GM12874 (cell line): ENCODE measurements around the gene ADGRA1.

Experiments used
- TF ChIP-seq, protein P1 (sequence below): IDR thresholded peaks from 2 replicates; pipeline ENCODE4 v1.5.1; 2011; ENCODE audit warnings: low read depth, mild to moderate bottlenecking, control low read depth, low read length, moderate library complexity; ENCODE audit not compliant: insufficient read depth

The ADGRA1 gene

GRCh38 chr10:133143200-133143533 lies 55.4 kb downstream of the ADGRA1 start:
- TF ChIP-seq, protein P1, sequence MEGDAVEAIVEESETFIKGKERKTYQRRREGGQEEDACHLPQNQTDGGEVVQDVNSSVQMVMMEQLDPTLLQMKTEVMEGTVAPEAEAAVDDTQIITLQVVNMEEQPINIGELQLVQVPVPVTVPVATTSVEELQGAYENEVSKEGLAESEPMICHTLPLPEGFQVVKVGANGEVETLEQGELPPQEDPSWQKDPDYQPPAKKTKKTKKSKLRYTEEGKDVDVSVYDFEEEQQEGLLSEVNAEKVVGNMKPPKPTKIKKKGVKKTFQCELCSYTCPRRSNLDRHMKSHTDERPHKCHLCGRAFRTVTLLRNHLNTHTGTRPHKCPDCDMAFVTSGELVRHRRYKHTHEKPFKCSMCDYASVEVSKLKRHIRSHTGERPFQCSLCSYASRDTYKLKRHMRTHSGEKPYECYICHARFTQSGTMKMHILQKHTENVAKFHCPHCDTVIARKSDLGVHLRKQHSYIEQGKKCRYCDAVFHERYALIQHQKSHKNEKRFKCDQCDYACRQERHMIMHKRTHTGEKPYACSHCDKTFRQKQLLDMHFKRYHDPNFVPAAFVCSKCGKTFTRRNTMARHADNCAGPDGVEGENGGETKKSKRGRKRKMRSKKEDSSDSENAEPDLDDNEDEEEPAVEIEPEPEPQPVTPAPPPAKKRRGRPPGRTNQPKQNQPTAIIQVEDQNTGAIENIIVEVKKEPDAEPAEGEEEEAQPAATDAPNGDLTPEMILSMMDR = no peak

- TF ChIP-seq, protein P1 = no peak
Observed at GRCh38 chr10:133143546-133143945, 55.8 kb downstream of the ADGRA1 start.

DNA sequence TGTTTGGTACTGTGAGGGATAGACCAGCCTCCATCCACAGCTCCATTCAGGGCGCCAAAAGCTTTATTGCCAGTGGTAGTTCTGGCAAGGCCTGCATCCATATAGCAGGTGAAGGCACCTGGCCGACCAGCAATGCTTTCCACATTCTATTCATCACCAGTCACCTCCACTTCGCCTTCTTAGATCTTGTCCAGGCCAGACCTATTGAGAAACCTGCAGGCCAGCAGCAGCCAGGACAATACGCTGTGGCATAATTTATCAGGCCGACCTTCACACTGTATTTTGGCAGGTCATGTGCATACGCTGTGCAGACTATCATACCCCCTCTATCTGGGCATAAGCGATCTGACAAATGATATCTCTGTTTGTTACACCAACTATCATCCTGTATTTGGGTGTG lies 57.0 kb downstream of the ADGRA1 start:
- TF ChIP-seq, protein P1 = no peak

DNA sequence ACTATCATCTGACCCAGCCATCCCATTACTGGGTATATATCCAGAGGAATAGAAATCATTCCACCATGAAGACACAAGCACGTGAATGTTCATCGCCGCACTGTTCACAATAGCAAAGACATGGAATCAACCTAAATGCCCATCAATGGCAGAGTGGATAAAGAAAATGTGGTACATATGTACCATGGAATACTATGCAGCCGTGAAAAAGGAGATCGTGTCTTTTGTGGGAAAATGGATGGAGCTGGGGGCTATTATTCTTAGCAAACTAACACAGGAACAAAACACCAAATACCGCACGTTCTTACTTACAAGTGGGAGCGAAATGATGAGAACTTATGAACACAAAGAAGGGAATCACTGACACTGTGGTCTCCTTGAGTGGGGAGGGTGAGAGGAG lies 62.5 kb downstream of the ADGRA1 start:
- TF ChIP-seq, protein P1 = no peak

GRCh38 chr10:133150656-133151055 lies 62.9 kb downstream of the ADGRA1 start:
- TF ChIP-seq, protein P1 = no peak

GRCh38 chr10:133151543-133151972 lies 63.8 kb downstream of the ADGRA1 start:
- TF ChIP-seq, protein P1 = no peak

GRCh38 chr10:133154411-133154810 lies 66.7 kb downstream of the ADGRA1 start:
- TF ChIP-seq, protein P1 = no peak

DNA sequence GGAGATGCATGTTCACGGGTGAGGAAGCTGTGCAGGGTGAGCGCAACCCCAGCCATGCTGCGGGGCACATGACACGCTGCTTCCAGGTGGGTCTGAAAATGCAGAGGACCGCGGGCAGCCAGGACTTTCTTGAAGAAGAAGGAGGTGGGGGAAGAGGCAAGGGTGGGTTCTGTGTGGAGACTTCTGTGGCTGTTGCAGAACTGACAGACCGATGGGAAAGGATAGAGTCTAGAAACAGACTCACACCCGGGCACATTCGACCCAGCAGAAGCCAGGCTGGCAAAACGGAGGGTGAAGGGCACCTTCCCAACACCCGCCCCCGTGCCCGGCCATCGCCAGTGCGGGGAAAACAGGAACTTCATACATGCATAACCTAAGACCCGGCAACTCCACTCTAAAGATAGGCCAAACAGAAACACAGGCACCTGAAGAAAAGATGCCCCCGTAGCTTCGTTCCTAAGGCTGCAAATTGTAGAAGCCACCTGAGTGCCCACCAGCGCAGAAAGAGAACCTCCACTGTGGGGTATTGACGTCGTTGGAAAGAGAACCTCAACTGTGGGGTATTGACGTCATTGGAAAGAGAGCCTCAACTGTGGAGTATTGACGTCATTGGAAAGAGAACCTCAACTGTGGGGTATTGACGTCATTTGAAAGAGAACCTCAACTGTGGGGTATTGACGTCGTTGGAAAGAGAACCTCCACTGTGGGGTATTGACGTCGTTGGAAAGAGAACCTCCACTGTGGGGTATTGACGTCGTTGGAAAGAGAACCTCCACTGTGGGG lies 67.5 kb downstream of the ADGRA1 start:
- TF ChIP-seq, protein P1 = no peak
